H9 (cell line): ENCODE results near the gene ABHD14A. TPM values are rescaled to one million over a fixed set of nuclear protein-coding genes. Genes with fewer than 3 reads are reported as not detected.
"Not testable (repeated sequence)": the region's sequence is repeated elsewhere in the genome, so short reads cannot be mapped to it uniquely, and the experiment has no call there.

Experiments
- DNase-seq: peaks from one replicate; pipeline ENCODE4 v3.0.0-alpha.2; 2017
- H2AFZ ChIP-seq: one replicate; pipeline ENCODE4 v1.6.1; 2013; ENCODE audit warnings: mild to moderate bottlenecking, low read length, control low read depth, moderate library complexity
- H2AK5ac ChIP-seq: 2 replicates; pipeline ENCODE4 v1.6.1; 2013; ENCODE audit warnings: low read length, control low read depth, mixed read lengths; ENCODE audit not compliant: insufficient read length
- H2BK120ac ChIP-seq: one replicate; pipeline ENCODE4 v1.6.1; 2013; ENCODE audit warnings: low read depth, mild to moderate bottlenecking, low read length, control low read depth, inconsistent platforms; ENCODE audit not compliant: poor library complexity, severe bottlenecking
- H2BK12ac ChIP-seq: 2 replicates; pipeline ENCODE4 v1.6.1; 2013; ENCODE audit warnings: low read length, control low read depth, mixed read lengths, low read depth; ENCODE audit not compliant: insufficient read length
- H2BK15ac ChIP-seq: 2 replicates; pipeline ENCODE4 v1.6.1; 2013; ENCODE audit warnings: low read depth, low read length, control low read depth
- H2BK20ac ChIP-seq: one replicate; pipeline ENCODE4 v1.6.1; 2013; ENCODE audit warnings: low read depth, mild to moderate bottlenecking, low read length, control low read depth, inconsistent platforms; ENCODE audit not compliant: poor library complexity, severe bottlenecking
- H2BK5ac ChIP-seq: 2 replicates; pipeline ENCODE4 v1.6.1; 2013; ENCODE audit warnings: low read length, control low read depth, mixed read lengths; ENCODE audit not compliant: insufficient read length
- H3K14ac ChIP-seq: 2 replicates; pipeline ENCODE4 v1.6.1; 2013; ENCODE audit warnings: low read length, control low read depth; ENCODE audit not compliant: insufficient read depth
- H3K18ac ChIP-seq: 2 replicates; pipeline ENCODE4 v1.6.1; 2013; ENCODE audit warnings: low read depth, mild to moderate bottlenecking, mixed read lengths, low read length, control low read depth; ENCODE audit not compliant: insufficient read length
- H3K23ac ChIP-seq: 2 replicates; pipeline ENCODE4 v1.6.1; 2013; ENCODE audit warnings: low read length, control low read depth, mixed read lengths, low read depth; ENCODE audit not compliant: insufficient read length
- H3K23me2 ChIP-seq: 2 replicates; pipeline ENCODE4 v1.6.1; 2013; ENCODE audit warnings: low read depth, mild to moderate bottlenecking, mixed read lengths, low read length, control low read depth; ENCODE audit not compliant: insufficient read length, poor library complexity, severe bottlenecking
- H3K27ac ChIP-seq: 2 replicates; pipeline ENCODE4 v1.5.1; 2013; ENCODE audit warnings: low read length, control low read depth, mixed read lengths, low read depth; ENCODE audit not compliant: insufficient read length
- H3K27me3 ChIP-seq: 2 replicates; pipeline ENCODE4 v1.6.1; 2013; ENCODE audit warnings: low read length, control low read depth, inconsistent platforms; ENCODE audit not compliant: insufficient read depth
- H3K4ac ChIP-seq: 2 replicates; pipeline ENCODE4 v1.6.1; 2013; ENCODE audit warnings: low read depth, mild to moderate bottlenecking, control low read depth, inconsistent platforms, low read length, moderate library complexity
- H3K4me1 ChIP-seq: 2 replicates; pipeline ENCODE4 v1.6.1; 2013; ENCODE audit warnings: low read length, control low read depth, inconsistent platforms; ENCODE audit not compliant: insufficient read depth
- H3K4me2 ChIP-seq: 2 replicates; pipeline ENCODE4 v1.6.1; 2013; ENCODE audit warnings: low read length, control low read depth, mixed read lengths; ENCODE audit not compliant: insufficient read length, insufficient read depth
- H3K56ac ChIP-seq: 2 replicates; pipeline ENCODE4 v1.6.1; 2013; ENCODE audit warnings: low read depth, mild to moderate bottlenecking, mixed read lengths, low read length, control low read depth; ENCODE audit not compliant: insufficient read length
- H3K79me1 ChIP-seq: 2 replicates; pipeline ENCODE4 v1.6.1; 2013; ENCODE audit warnings: low read depth, mild to moderate bottlenecking, moderate library complexity, low read length, control low read depth, inconsistent platforms; ENCODE audit not compliant: insufficient read depth, poor library complexity, severe bottlenecking
- H3K79me2 ChIP-seq: 2 replicates; pipeline ENCODE4 v1.6.1; 2013; ENCODE audit warnings: low read length, control low read depth, inconsistent platforms; ENCODE audit not compliant: insufficient read depth
- H3K9ac ChIP-seq: 2 replicates; pipeline ENCODE4 v1.6.1; 2013; ENCODE audit warnings: low read length, control low read depth, mixed read lengths; ENCODE audit not compliant: insufficient read length; ENCODE audit errors: extremely low read depth
- H3K9me3 ChIP-seq: one replicate; pipeline ENCODE4 v1.6.1; 2013; ENCODE audit warnings: low read depth, low read length, inconsistent platforms; ENCODE audit not compliant: control insufficient read depth
- H3T11ph ChIP-seq: one replicate; pipeline ENCODE4 v1.6.1; 2013; ENCODE audit warnings: mild to moderate bottlenecking, low read length, control low read depth, inconsistent platforms
- H4K20me1 ChIP-seq: one replicate; pipeline ENCODE4 v1.6.1; 2013; ENCODE audit not compliant: control insufficient read depth, insufficient read length, insufficient read depth
- H4K5ac ChIP-seq: 2 replicates; pipeline ENCODE4 v1.6.1; 2013; ENCODE audit warnings: low read depth, mild to moderate bottlenecking, mixed read lengths, low read length, control low read depth; ENCODE audit not compliant: insufficient read length
- H4K8ac ChIP-seq: replicated peaks from 2 replicates; pipeline ENCODE4 v1.6.1; 2013; ENCODE audit warnings: low read length, control low read depth, mixed read lengths, low read depth; ENCODE audit not compliant: insufficient read length
- H4K91ac ChIP-seq: 2 replicates; pipeline ENCODE4 v1.6.1; 2013; ENCODE audit warnings: low read depth, mild to moderate bottlenecking, moderate library complexity, mixed read lengths, low read length, control low read depth; ENCODE audit not compliant: insufficient read length
- H3K27ac Mint-ChIP-seq, 3 experiments: 2 replicates in 2 of 3; 3 replicates in 1 of 3; pipeline ENCODE4 v1.8.0; 2020 to 2021; ENCODE audit warnings: mixed read lengths in 3 of 3, mild to moderate bottlenecking in 1 of 3, moderate library complexity in 1 of 3
- H3K27me3 Mint-ChIP-seq: 2 replicates; pipeline ENCODE4 v1.8.0; 2021; ENCODE audit warnings: low read depth, mild to moderate bottlenecking, moderate library complexity, mixed read lengths
- H3K36me3 Mint-ChIP-seq, 3 experiments: 2 replicates in 2 of 3; 3 replicates in 1 of 3; pipeline ENCODE4 v1.8.0; 2020 to 2021; ENCODE audit warnings: low read depth in 3 of 3, mixed read lengths in 3 of 3; ENCODE audit not compliant: insufficient read depth in 1 of 3
- H3K4me1 Mint-ChIP-seq, 2 experiments: 2 replicates each; pipeline ENCODE4 v1.8.0; 2020; ENCODE audit warnings: mixed read lengths in 2 of 2
- H3K4me3 Mint-ChIP-seq, 2 experiments: 2 replicates in 1 of 2; 3 replicates in 1 of 2; pipeline ENCODE4 v1.8.0; 2020 to 2021; ENCODE audit warnings: mild to moderate bottlenecking in 2 of 2, mixed read lengths in 2 of 2, moderate library complexity in 1 of 2
- H3K9me3 Mint-ChIP-seq, 2 experiments: 2 replicates in 1 of 2; 3 replicates in 1 of 2; pipeline ENCODE4 v1.8.0; 2020; ENCODE audit warnings: mild to moderate bottlenecking in 2 of 2, mixed read lengths in 2 of 2, moderate library complexity in 1 of 2
- CTCF ChIP-seq: fragments of 200-600 bp; sonication (generic); conservative IDR thresholded peaks from 3 replicates; pipeline ENCODE4 v1.8.0; 2021; ENCODE audit warnings: antibody characterized with exemption, mild to moderate bottlenecking
- WGBS: extraction: QIAGEN DNeasy Blood & Tissue Kit; methylation state at CpG from one replicate; pipeline ENCODE4 v1.1.7; 2013; ENCODE audit warnings: missing lambda C conversion rate, low lambda C conversion rate, mixed read lengths; ENCODE audit not compliant: insufficient read length; ENCODE audit errors: extremely low coverage; 5-methylcytosine and 5-hydroxymethylcytosine counted together
- total RNA-seq: library from RNA; stranded (reverse); gene quantifications from 2 replicates; pipeline ENCODE4 v1.2.1, GENCODE V29; 2021

The ABHD14A gene
- total RNA-seq, 1 experiment from 2014 or later = 3.1 TPM

DNA sequence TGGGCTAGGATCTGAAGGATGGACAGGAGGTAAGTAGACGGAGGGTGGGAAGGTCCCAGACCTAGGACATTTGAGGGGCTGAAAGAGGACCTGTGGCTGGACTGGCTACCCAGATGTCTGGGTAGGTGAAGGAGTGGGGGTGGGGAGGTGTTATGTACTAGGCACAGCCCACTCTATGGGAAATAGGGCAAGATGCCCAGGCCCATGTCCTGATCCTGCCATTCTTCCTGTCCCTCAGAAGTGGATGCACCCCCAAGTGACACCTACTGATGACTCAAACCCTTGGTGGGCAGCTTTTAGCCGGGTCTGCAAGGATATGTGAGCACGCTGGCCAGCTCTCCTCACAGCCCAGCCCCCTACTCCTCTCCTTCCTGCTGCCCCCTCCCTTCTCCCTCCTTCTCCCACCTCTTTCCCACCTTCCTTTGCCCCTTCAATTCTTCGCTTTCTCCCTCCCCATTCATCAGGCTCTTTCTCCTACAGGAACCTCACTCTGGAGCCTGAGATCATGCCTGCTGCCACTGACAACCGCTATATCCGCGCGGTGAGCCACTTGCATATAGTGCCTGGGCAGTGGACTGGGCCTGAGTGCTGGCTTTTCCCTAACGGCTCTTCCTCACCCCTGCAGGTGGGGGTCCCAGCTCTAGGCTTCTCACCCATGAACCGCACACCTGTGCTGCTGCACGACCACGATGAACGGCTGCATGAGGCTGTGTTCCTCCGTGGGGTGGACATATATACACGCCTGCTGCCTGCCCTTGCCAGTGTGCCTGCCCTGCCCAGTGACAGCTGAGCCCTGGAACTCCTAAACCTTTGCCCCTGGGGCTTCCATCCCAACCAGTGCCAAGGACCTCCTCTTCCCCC is 13.7 kb downstream of the ABHD14A start:
- Mint-ChIP-seq H3K9me3 (no peaks in the 10 kb centered on the region), H3K4me1 (peaks cover 17 to 28% of the 10 kb centered on the region in 2 experiments), H3K4me3 (no peak overlapping the region; a peak in 1 of 5 replicates), H3K36me3 (peaks cover 19 to 26% (median 23%) of the 10 kb centered on the region in 3 experiments), H3K27ac (peak overlapping the region; percentile 44 to 86 (median 50); a peak in 4 of 7 replicates), H3K27me3 (peaks cover 1% of the 10 kb centered on the region; the same call in 1 of the 2 replicates)
- Histone ChIP-seq H4K20me1 (peaks cover 3% of the 10 kb centered on the region), H2BK120ac (no peak overlapping the region), H3K4me1 (peaks cover 3% of the 10 kb centered on the region; the same call in 1 of the 2 replicates), H3K18ac (no peak overlapping the region), H4K8ac (no peak overlapping the region), H2BK20ac (no peak overlapping the region), H3K14ac (no peak overlapping the region), H2AFZ (no peak overlapping the region), H3K27ac (no peak overlapping the region), H3K4me2 (no peak overlapping the region), H2AK5ac (no peak overlapping the region), H3K23ac (no peak overlapping the region), H3K9ac (no peak overlapping the region), H2BK5ac (no peak overlapping the region), H3K79me2 (no peaks in the 10 kb centered on the region), H3K27me3 (no peaks in the 10 kb centered on the region), H4K91ac (no peak overlapping the region), H4K5ac (no peak overlapping the region), H3K79me1 (no peaks in the 10 kb centered on the region), H3K56ac (no peak overlapping the region), H3T11ph (no peak overlapping the region), H3K9me3 (no peaks in the 10 kb centered on the region), H3K23me2 (no peaks in the 10 kb centered on the region), H3K4ac (no peak overlapping the region), H2BK15ac (no peak overlapping the region; the same call in 1 of the 2 replicates), H2BK12ac (no peak overlapping the region)
- WGBS = no CpG with 5 or more reads among the region's 15 CpGs
- no peak for DNase-seq
- no peak for TF ChIP-seq CTCF

DNA sequence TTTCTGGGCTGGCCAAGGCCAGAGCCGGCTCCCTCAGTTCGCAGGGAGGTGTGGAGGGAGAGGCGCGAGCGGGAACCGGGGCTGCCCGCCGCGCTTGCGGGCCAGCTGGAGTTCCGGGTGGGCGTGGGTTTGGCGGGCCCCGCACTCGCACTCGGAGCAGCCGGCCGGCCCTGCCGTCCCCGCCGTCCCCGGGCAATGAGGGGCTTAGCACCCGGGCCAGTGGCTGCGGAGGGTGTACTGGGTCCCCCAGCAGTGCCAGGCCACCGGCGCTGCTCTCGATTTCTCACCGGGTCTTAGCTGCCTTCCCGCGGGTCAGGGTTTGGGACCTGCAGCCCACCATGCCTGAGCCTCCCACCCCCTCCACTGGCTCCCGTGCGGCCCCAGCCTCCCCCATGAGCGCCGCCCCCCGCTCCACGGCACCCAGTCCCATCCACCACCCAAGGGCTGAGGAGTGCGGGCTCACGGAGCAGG is 15.7 kb downstream of the ABHD14A start:
- not testable (repeated sequence) for H3K4me1 ChIP-seq, H4K20me1 ChIP-seq, H3K79me1 ChIP-seq, H4K91ac ChIP-seq, H2AFZ ChIP-seq, H3K27me3 ChIP-seq, H3T11ph ChIP-seq, H2AK5ac ChIP-seq, H3K9me3 ChIP-seq, H3K14ac ChIP-seq, H3K23ac ChIP-seq, H4K5ac ChIP-seq, H2BK20ac ChIP-seq, H3K4me2 ChIP-seq, H2BK5ac ChIP-seq, H3K18ac ChIP-seq, H3K27ac ChIP-seq, H3K4ac ChIP-seq, H3K56ac ChIP-seq, DNase-seq, H3K27me3 Mint-ChIP-seq, H2BK15ac ChIP-seq, H3K9me3 Mint-ChIP-seq, H2BK12ac ChIP-seq, H4K8ac ChIP-seq, H2BK120ac ChIP-seq, H3K4me3 Mint-ChIP-seq, H3K9ac ChIP-seq
- Histone ChIP-seq H3K79me2 (peaks cover 10% of the 10 kb centered on the region; the same call in 1 of the 2 replicates), H3K23me2 (peaks cover 11% of the 10 kb centered on the region)
- Mint-ChIP-seq H3K36me3 (peaks cover 39 to 47% (median 43%) of the 10 kb centered on the region in 3 experiments), H3K27ac (peak overlapping the region in 1 of 3 experiments; percentile 79; a peak in 2 of 7 replicates), H3K4me1 (peaks cover 22 to 33% of the 10 kb centered on the region in 2 experiments)
- WGBS = no CpG with 5 or more reads among the region's 38 CpGs
